ENCODE results near the gene RAPGEF3. TPM values are rescaled to one million over a fixed set of nuclear protein-coding genes. Genes with fewer than 3 reads are reported as not detected.

Gene RAPGEF3
- polyA plus RNA-seq, 1 experiment, result 2.4 TPM

GRCh38 chr12:47787596-47788319, 29.1 kb upstream of the RAPGEF3 start:
- H3K27me3 ChIP-seq (ENCODE audit: control insufficient read depth, insufficient read depth, low read length), result no peaks in the 10 kb centered on the region
- no peak for TF ChIP-seq CTCF (IDR thresholded peaks at IDR 0.05; ENCODE audit: insufficient read depth, low read depth, low read length)
- ChIA-PET POLR2A (no interaction called here), CTCF (interaction anchor here (1.3 to 7.4 kb wide), 4 partner anchors 11 to 50 kb away, joined by 3 to 59 read pairs (median 12); no protein-coding TSS in a partner anchor)
- no peak overlapping the region for H3K4me3 ChIP-seq (ENCODE audit: low read depth, low read length)
- no peak for DNase-seq (ENCODE audit: low read depth)
- H3K36me3 ChIP-seq (ENCODE audit: control insufficient read depth, insufficient read depth, low read length), result peaks cover 89% of the 10 kb centered on the region

GRCh38 chr12:47786662-47787280, 28.1 kb upstream of the RAPGEF3 start:
- CTCF ChIA-PET, result interaction anchor here (1.3 to 7.4 kb wide), 3 partner anchors 20 to 51 kb away, joined by 3 to 59 read pairs (median 19); no protein-coding TSS in a partner anchor
- TF ChIP-seq CTCF (IDR thresholded peaks at IDR 0.05; ENCODE audit: insufficient read depth, low read depth, low read length), result no peak
- DNase-seq (ENCODE audit: low read depth), result no peak
- Histone ChIP-seq H3K4me3 (ENCODE audit: low read depth, low read length) (no peak overlapping the region), H3K27me3 (ENCODE audit: control insufficient read depth, insufficient read depth, low read length) (no peaks in the 10 kb centered on the region), H3K36me3 (ENCODE audit: control insufficient read depth, insufficient read depth, low read length) (peaks cover 85% of the 10 kb centered on the region)
- POLR2A ChIA-PET, result no interaction called here

- Histone ChIP-seq H3K36me3 (ENCODE audit: control insufficient read depth, insufficient read depth, low read length) (peaks cover 81% of the 10 kb centered on the region), H3K27me3 (ENCODE audit: control insufficient read depth, insufficient read depth, low read length) (no peaks in the 10 kb centered on the region), H3K4me3 (ENCODE audit: low read depth, low read length) (no peak overlapping the region)
- DNase-seq (ENCODE audit: low read depth), result no peak
- POLR2A ChIA-PET, result no interaction called here
- TF ChIP-seq CTCF (IDR thresholded peaks at IDR 0.05; ENCODE audit: insufficient read depth, low read depth, low read length), result no peak
- CTCF ChIA-PET, result interaction anchor here (0.5 to 7.4 kb wide), 5 partner anchors 21 to 379 kb away, joined by 3 to 59 read pairs (median 4); no protein-coding TSS in a partner anchor
Observed at GRCh38 chr12:47785887-47786661, 27.4 kb upstream of the RAPGEF3 start.

GRCh38 chr12:47785036-47785886, 26.6 kb upstream of the RAPGEF3 start:
- no peak for DNase-seq (ENCODE audit: low read depth)
- CTCF ChIA-PET, result interaction anchor here (0.5 to 7.4 kb wide), 6 partner anchors 13 to 379 kb away, joined by 3 to 59 read pairs (median 4); no protein-coding TSS in a partner anchor
- POLR2A ChIA-PET, result no interaction called here
- H3K36me3 ChIP-seq (ENCODE audit: control insufficient read depth, insufficient read depth, low read length), result peaks cover 75% of the 10 kb centered on the region
- H3K27me3 ChIP-seq (ENCODE audit: control insufficient read depth, insufficient read depth, low read length), result no peaks in the 10 kb centered on the region
- no peak for TF ChIP-seq CTCF (IDR thresholded peaks at IDR 0.05; ENCODE audit: insufficient read depth, low read depth, low read length)
- H3K4me3 ChIP-seq (ENCODE audit: low read depth, low read length), result no peak overlapping the region
